ENCODE results near the gene DLG2. TPM values are rescaled to one million over a fixed set of nuclear protein-coding genes. Genes with fewer than 3 reads are reported as not detected.

DLG2 gene
- total and polyA plus RNA-seq, 11 donors, result 2.4 to 13.9 (median 7.1) TPM

GRCh38 chr11:83572581-83573496 lies 2054.3 kb downstream of the DLG2 start:
- no peak overlapping the region for H3K4me3 ChIP-seq
- DNase-seq (no peak), ATAC-seq (no peak)
- no peak overlapping the region for H3K27ac ChIP-seq
- no peaks in the 10 kb centered on the region for H3K4me1 ChIP-seq
- intact Hi-C loops (cut with DNase I), result no loop called here
- no peaks in the 10 kb centered on the region for H3K9me3 ChIP-seq
- 75 to 84% (median 82%) methylated on average over 5 of the region's 5 CpGs for WGBS, 4 donors
- H3K27me3 ChIP-seq, result no peaks in the 10 kb centered on the region
- H3K36me3 ChIP-seq, result no peaks in the 10 kb centered on the region
- no peak for TF ChIP-seq CTCF (IDR thresholded peaks at IDR 0.05)

- no peak for ATAC-seq
- Histone ChIP-seq H3K4me1 (no peaks in the 10 kb centered on the region), H3K4me3 (no peak overlapping the region), H3K36me3 (no peaks in the 10 kb centered on the region), H3K27ac (no peak overlapping the region), H3K9me3 (no peaks in the 10 kb centered on the region), H3K27me3 (no peaks in the 10 kb centered on the region)
- intact Hi-C loops (cut with DNase I), result no loop called here
- TF ChIP-seq POLR2A (IDR thresholded peaks at IDR 0.05), result no peak
- no peak for TF ChIP-seq CTCF (IDR thresholded peaks at IDR 0.05)
- no peak for DNase-seq
- 76 to 84% (median 78%) methylated on average over 7 of the region's 7 CpGs for WGBS, 4 donors
These were observed 2055.8 kb downstream of the DLG2 start for GRCh38 chr11:83571302-83571701.

DNA sequence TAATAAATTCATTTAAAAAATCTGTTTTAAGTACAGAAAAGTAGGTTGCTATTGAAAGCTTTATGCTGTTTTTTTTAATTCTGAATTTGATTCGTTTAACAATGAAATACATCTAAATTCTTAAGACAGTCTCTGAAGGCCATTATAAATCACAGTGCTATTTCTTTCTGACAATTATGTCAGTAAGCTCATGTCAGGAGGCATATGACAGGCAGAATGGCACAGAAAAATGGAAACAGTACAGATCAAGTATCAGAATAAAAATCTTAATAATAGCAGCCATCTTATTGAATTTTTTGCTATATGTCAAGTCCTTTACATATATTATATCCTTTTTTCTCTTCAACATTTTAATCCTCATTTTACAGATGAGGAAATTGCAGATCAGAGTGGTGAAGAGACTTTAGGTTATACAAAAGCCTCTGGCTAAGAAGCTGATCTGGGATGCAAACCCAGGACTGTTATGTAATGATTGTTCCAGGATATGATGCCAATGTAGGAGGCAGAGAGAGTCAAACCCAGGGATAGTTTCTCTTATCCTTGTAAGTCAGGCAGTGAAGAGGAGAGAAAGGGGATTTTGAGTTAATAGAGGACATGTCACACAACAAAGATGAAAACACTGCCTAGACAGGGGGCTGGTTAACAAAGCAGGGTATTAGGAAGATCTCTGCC lies 2057.9 kb downstream of the DLG2 start:
- no peak overlapping the region for H3K27ac ChIP-seq
- no peaks in the 10 kb centered on the region for H3K4me1 ChIP-seq
- intact Hi-C loops (cut with DNase I), result no loop called here
- H3K9me3 ChIP-seq, result no peaks in the 10 kb centered on the region
- 69 to 78% (median 72%) methylated on average over 1 of the region's 1 CpG for WGBS, 4 donors
- no peaks in the 10 kb centered on the region for H3K36me3 ChIP-seq
- no peaks in the 10 kb centered on the region for H3K27me3 ChIP-seq
- no peak for DNase-seq
- TF ChIP-seq CTCF (IDR thresholded peaks at IDR 0.05) (no peak), POLR2A (IDR thresholded peaks at IDR 0.05) (no peak)
- ATAC-seq, result no peak
- no peak overlapping the region for H3K4me3 ChIP-seq

GRCh38 chr11:83568516-83568915 lies 2058.6 kb downstream of the DLG2 start:
- H3K4me1 ChIP-seq, result no peaks in the 10 kb centered on the region
- H3K27ac ChIP-seq, result no peak overlapping the region
- no peak for DNase-seq
- intact Hi-C loops (cut with DNase I), result no loop called here
- H3K36me3 ChIP-seq, result no peaks in the 10 kb centered on the region
- no peak for ATAC-seq
- H3K27me3 ChIP-seq, result no peaks in the 10 kb centered on the region
- TF ChIP-seq POLR2A (IDR thresholded peaks at IDR 0.05) (no peak), CTCF (IDR thresholded peaks at IDR 0.05) (no peak)
- 76 to 85% (median 80%) methylated on average over 2 of the region's 2 CpGs for WGBS, 4 donors
- H3K4me3 ChIP-seq, result no peak overlapping the region
- H3K9me3 ChIP-seq, result no peaks in the 10 kb centered on the region
